SK-N-SH (cell line): ENCODE data around the gene ABLIM1. TPM values are rescaled to one million over a fixed set of nuclear protein-coding genes. Genes with fewer than 3 reads are reported as not detected.

ENCODE experiments used
- CTCF ChIA-PET: fragments of 300-600, 350-600 bp; formaldehyde crosslinking; extraction: SDS; loops from one replicate; lab custom pipeline; 2021; lab: Yijun Ruan, JAX
- POLR2A ChIA-PET: fragments of 350-600 bp; sonication (Branson Sonifier 250); formaldehyde crosslinking; extraction: SDS; loops from one replicate; lab custom pipeline; 2020; ENCODE audit warnings: antibody characterized with exemption, inconsistent platforms; lab: Yijun Ruan, JAX
- DNase-seq: peaks from one replicate; pipeline ENCODE4 v3.0.0; 2012
- H2AFZ ChIP-seq: fragments of 200-600 bp; sonication (generic); 2 replicates; pipeline ENCODE4 v1.8.1; 2016; ENCODE audit warnings: antibody characterized with exemption, mild to moderate bottlenecking, low read depth
- H3F3A ChIP-seq: fragments of 200-600 bp; sonication (generic); replicated peaks from 2 replicates; pipeline ENCODE3; 2016; ENCODE audit warnings: antibody characterized with exemption, mild to moderate bottlenecking; ENCODE audit not compliant: insufficient read depth
- H3K27ac ChIP-seq, 2 experiments: fragments of 200-500 bp in 1 of 2; fragments of 200-600 bp in 1 of 2; sonication (Bioruptor generic) in 1 of 2; sonication (generic), shearing (Covaris generic) in 1 of 2; 2 replicates each; pipeline versions ENCODE4 v1.5.1 to v1.6.1; 2014 to 2016; ENCODE audit warnings: low read depth in 2 of 2, inconsistent platforms in 1 of 2, low read length in 1 of 2, mild to moderate bottlenecking in 1 of 2, mixed read lengths in 1 of 2
- H3K27me3 ChIP-seq: fragments of 200-600 bp; sonication (generic), shearing (Covaris generic); 2 replicates; pipeline ENCODE4 v1.6.1; 2016; ENCODE audit warnings: mixed run types; ENCODE audit not compliant: insufficient read depth
- H3K36me3 ChIP-seq, 2 experiments: fragments of 200-500 bp in 1 of 2; fragments of 200-600 bp in 1 of 2; sonication (Bioruptor generic) in 1 of 2; sonication (generic) in 1 of 2; replicated peaks in 1 of 2; 2 replicates each; pipeline versions ENCODE3 to v1.5.1; 2014 to 2016; ENCODE audit warnings: low read length in 1 of 2, mild to moderate bottlenecking in 1 of 2; ENCODE audit not compliant: insufficient read depth in 2 of 2, control insufficient read depth in 1 of 2
- H3K4me1 ChIP-seq, 2 experiments: fragments of 200-500 bp in 1 of 2; fragments of 200-600 bp in 1 of 2; sonication (Bioruptor generic) in 1 of 2; sonication (generic), shearing (Covaris generic) in 1 of 2; 2 replicates each; pipeline versions ENCODE4 v1.5.1 to v1.6.1; 2014 to 2016; ENCODE audit warnings: low read depth in 1 of 2, low read length in 1 of 2, mixed run types in 1 of 2; ENCODE audit not compliant: insufficient read depth in 2 of 2, control insufficient read depth in 1 of 2
- H3K4me2 ChIP-seq: fragments of 200-600 bp; sonication (generic), shearing (Covaris generic); 2 replicates; pipeline ENCODE4 v1.6.1; 2017; ENCODE audit warnings: mixed run types
- H3K4me3 ChIP-seq, 2 experiments: fragments of 200-500 bp in 1 of 2; fragments of 200-600 bp in 1 of 2; sonication (Bioruptor generic) in 1 of 2; sonication (generic), shearing (Covaris generic) in 1 of 2; 2 replicates each; pipeline versions ENCODE4 v1.5.1 to v1.8.1; 2014 to 2016; ENCODE audit warnings: low read depth in 2 of 2, inconsistent platforms in 1 of 2, low read length in 1 of 2, mild to moderate bottlenecking in 1 of 2, mixed read lengths in 1 of 2, moderate library complexity in 1 of 2
- H3K79me2 ChIP-seq: fragments of 200-600 bp; sonication (generic); 2 replicates; pipeline ENCODE4 v1.8.1; 2017; ENCODE audit warnings: mild to moderate bottlenecking; ENCODE audit not compliant: insufficient read depth
- H3K9ac ChIP-seq: fragments of 200-600 bp; sonication (generic); 2 replicates; pipeline ENCODE4 v1.6.1; 2017; ENCODE audit warnings: mixed run types
- H3K9me2 ChIP-seq: fragments of 200-600 bp; sonication (generic); 2 replicates; pipeline ENCODE4 v1.6.1; 2017; ENCODE audit warnings: mixed run types
- H3K9me3 ChIP-seq: fragments of 200-600 bp; sonication (generic); 2 replicates; pipeline ENCODE4 v1.6.1; 2017; ENCODE audit warnings: mixed run types, mild to moderate bottlenecking, moderate library complexity
- H4K20me1 ChIP-seq: fragments of 200-600 bp; sonication (generic); 2 replicates; pipeline ENCODE4 v1.6.1; 2017; ENCODE audit warnings: mild to moderate bottlenecking, mixed run types; ENCODE audit not compliant: insufficient read depth
- CHD2 ChIP-seq: fragments of 150-350 bp; IDR thresholded peaks from 2 replicates; pipeline ENCODE4 v1.6.1; 2018; ENCODE audit warnings: low read length; ENCODE audit not compliant: partially characterized antibody
- EP300 ChIP-seq, 2 experiments: IDR thresholded peaks; 2 replicates each; pipeline versions ENCODE4 v1.4.0 to v1.6.1; 2012; ENCODE audit warnings: borderline replicate concordance in 1 of 2, low read depth in 1 of 2, low read length in 1 of 2
- EZH2phosphoT487 ChIP-seq: fragments of 200-600 bp; sonication (generic); IDR thresholded peaks from 2 replicates; pipeline ENCODE4 v1.6.1; 2017; ENCODE audit warnings: low read depth, mixed run types, mild to moderate bottlenecking, antibody characterized with exemption, moderate library complexity, borderline replicate concordance
- FOSL2 ChIP-seq: IDR thresholded peaks from 2 replicates; pipeline ENCODE4 v1.4.0; 2012; ENCODE audit warnings: low read depth, mild to moderate bottlenecking, moderate library complexity, borderline replicate concordance
- FOXJ3 ChIP-seq: sonication (generic); formaldehyde crosslinking; IDR thresholded peaks from 2 replicates; pipeline ENCODE4 v1.5.1; 2020; ENCODE audit warnings: mild to moderate bottlenecking, missing genetic modification reagents
- FOXM1 ChIP-seq: IDR thresholded peaks from 2 replicates; pipeline ENCODE4 v1.4.0; 2012; ENCODE audit warnings: low read depth, mild to moderate bottlenecking
- GABPA ChIP-seq: IDR thresholded peaks from 2 replicates; pipeline ENCODE4 v1.4.0; 2012; ENCODE audit warnings: low read depth, mild to moderate bottlenecking
- NRF1 ChIP-seq: IDR thresholded peaks from 2 replicates; pipeline ENCODE4 v1.6.1; 2012; ENCODE audit warnings: low read depth, mild to moderate bottlenecking, low read length
- POLR2AphosphoS5 ChIP-seq: IDR thresholded peaks from 2 replicates; pipeline ENCODE4 v1.6.1; 2012; ENCODE audit warnings: low read depth, low read length
- RAD21 ChIP-seq: IDR thresholded peaks from 2 replicates; pipeline ENCODE4 v1.6.1; 2012; ENCODE audit warnings: mild to moderate bottlenecking, low read length
- RXRA ChIP-seq: IDR thresholded peaks from 2 replicates; pipeline ENCODE4 v1.4.0; 2012; ENCODE audit warnings: low read depth, mild to moderate bottlenecking, borderline replicate concordance
- SMC3 ChIP-seq: IDR thresholded peaks from 2 replicates; pipeline ENCODE4 v1.6.1; 2012; ENCODE audit warnings: low read depth, low read length, improper control_type of control experiment
- YY1 ChIP-seq: IDR thresholded peaks from 2 replicates; pipeline ENCODE4 v1.4.0; 2012; ENCODE audit warnings: low read depth, mild to moderate bottlenecking
- WGBS: methylation state at CpG from one replicate; pipeline ENCODE4 v1.1.6; 2017; ENCODE audit warnings: low lambda C conversion rate; 5-methylcytosine and 5-hydroxymethylcytosine counted together
- polyA plus RNA-seq, 3 experiments: library from polyadenylated mRNA; depleted of rRNA; stranded (reverse); fragments of >200 nt; gene quantifications; 2 replicates each; pipeline ENCODE4 v1.2.3, GENCODE V29; 2012
- TF ChIP-seq, protein P1 (sequence below): IDR thresholded peaks from 2 replicates; pipeline ENCODE4 v1.4.0; 2012; ENCODE audit warnings: low read depth
- TF ChIP-seq, protein P2 (sequence below): fragments of 150-350 bp; IDR thresholded peaks from 2 replicates; pipeline ENCODE4 v1.6.1; 2017; ENCODE audit warnings: antibody characterized with exemption, low read length, low read depth, borderline replicate concordance
- TF ChIP-seq, protein P3 (sequence below): IDR thresholded peaks from 2 replicates; pipeline ENCODE4 v1.6.1; 2012; ENCODE audit warnings: mild to moderate bottlenecking, low read depth, low read length, moderate library complexity
- TF ChIP-seq, protein P4 (sequence below): IDR thresholded peaks from 2 replicates; pipeline ENCODE4 v1.4.0; 2012; ENCODE audit warnings: low read depth, borderline replicate concordance
- TF ChIP-seq, protein P5 (sequence below): IDR thresholded peaks from 2 replicates; pipeline ENCODE4; 2012

ABLIM1 gene
- polyA plus RNA-seq, 1 of the 3 experiments (the other 2 are of a cell fraction), result 16.1 TPM

DNA sequence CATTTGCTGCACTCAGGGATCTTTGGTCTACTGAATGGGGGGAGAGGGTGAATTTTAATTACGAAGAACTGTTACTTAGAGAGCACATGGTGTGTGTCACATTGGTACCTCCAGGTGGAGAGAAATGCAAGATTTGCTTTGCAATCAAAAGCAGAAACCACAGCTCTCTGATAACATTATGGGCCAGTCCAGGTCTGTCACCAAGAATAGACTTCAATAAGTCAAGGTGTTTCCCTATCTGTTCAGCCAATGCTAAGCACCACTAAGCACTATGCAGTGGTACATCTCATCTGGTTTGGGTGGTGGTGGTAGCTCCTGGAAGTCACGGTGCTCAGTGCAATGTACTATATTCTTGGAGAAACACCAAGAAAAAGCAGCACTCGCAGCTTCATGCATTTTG lies 134.2 kb downstream of the ABLIM1 start:
- Histone ChIP-seq H3K36me3 (no peaks in the 10 kb centered on the region), H4K20me1 (no peaks in the 10 kb centered on the region), H3K4me2 (no peak overlapping the region), H3K27ac (no peak overlapping the region), H2AFZ (no peak overlapping the region), H3F3A (peaks cover 3% of the 10 kb centered on the region), H3K9me2 (no peaks in the 10 kb centered on the region), H3K9me3 (no peaks in the 10 kb centered on the region), H3K4me1 (peaks cover 0 to 22% of the 10 kb centered on the region in 2 experiments; a peak in 2 of 4 replicates), H3K27me3 (no peaks in the 10 kb centered on the region), H3K4me3 (no peak overlapping the region), H3K9ac (no peak overlapping the region), H3K79me2 (no peaks in the 10 kb centered on the region)
- TF ChIP-seq, protein P1, sequence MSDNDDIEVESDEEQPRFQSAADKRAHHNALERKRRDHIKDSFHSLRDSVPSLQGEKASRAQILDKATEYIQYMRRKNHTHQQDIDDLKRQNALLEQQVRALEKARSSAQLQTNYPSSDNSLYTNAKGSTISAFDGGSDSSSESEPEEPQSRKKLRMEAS, result no peak
- TF ChIP-seq YY1 (no peak), RXRA (no peak)
- TF ChIP-seq, protein P2, sequence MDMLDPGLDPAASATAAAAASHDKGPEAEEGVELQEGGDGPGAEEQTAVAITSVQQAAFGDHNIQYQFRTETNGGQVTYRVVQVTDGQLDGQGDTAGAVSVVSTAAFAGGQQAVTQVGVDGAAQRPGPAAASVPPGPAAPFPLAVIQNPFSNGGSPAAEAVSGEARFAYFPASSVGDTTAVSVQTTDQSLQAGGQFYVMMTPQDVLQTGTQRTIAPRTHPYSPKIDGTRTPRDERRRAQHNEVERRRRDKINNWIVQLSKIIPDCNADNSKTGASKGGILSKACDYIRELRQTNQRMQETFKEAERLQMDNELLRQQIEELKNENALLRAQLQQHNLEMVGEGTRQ, result 0 out of 2 replicates have a peak, but pooled peaks have one; percentile 3
- ChIA-PET CTCF (interaction anchor here (0.7 to 2.3 kb wide), 6 partner anchors 10 to 723 kb away, joined by 3 to 6 read pairs (median 4); no protein-coding TSS in a partner anchor), POLR2A (no interaction called here)
- DNase-seq, result no peak
- WGBS, result 96% methylated on average over 3 of the region's 3 CpGs

DNA sequence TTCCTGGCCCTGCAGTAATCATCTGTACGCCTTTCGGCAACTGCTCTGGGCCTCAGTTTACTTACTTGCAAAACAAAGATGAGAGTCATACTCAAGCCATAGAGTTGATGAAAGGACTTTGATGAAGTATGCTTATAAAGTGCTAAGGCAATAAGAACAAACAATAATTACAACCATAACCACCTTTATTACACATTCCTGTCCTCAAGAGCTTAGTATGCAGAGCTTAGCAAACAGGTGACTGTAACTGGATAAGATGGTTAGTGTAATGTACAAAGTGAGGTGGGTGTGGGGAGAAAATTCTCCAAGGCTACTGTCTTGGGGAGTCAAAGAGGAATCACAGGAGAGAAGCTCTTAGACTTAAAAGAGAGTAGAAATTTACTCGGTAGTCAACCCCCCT lies 136.8 kb downstream of the ABLIM1 start:
- no peaks in the 10 kb centered on the region for H3K9me3 ChIP-seq
- H3K27me3 ChIP-seq, result no peaks in the 10 kb centered on the region
- no peak overlapping the region for H3K27ac ChIP-seq
- H3K9ac ChIP-seq, result no peak overlapping the region
- H2AFZ ChIP-seq, result no peak overlapping the region
- CTCF ChIA-PET, result interaction anchor here (1.2 to 1.5 kb wide), 2 partner anchors 28 to 50 kb away, joined by 4 to 5 read pairs; no protein-coding TSS in a partner anchor
- POLR2A ChIA-PET, result no interaction called here
- no peaks in the 10 kb centered on the region for H3K9me2 ChIP-seq
- no peak overlapping the region for H3K4me2 ChIP-seq
- WGBS, result 100% methylated on average over 3 of the region's 3 CpGs
- H3K36me3 ChIP-seq, result no peaks in the 10 kb centered on the region
- peaks cover 3% of the 10 kb centered on the region for H3F3A ChIP-seq
- no peaks in the 10 kb centered on the region for H3K79me2 ChIP-seq
- no peak overlapping the region for H3K4me3 ChIP-seq
- peaks cover 0 to 18% of the 10 kb centered on the region in 2 experiments; a peak in 2 of 4 replicates for H3K4me1 ChIP-seq
- no peak for DNase-seq
- no peaks in the 10 kb centered on the region for H4K20me1 ChIP-seq
- TF ChIP-seq, protein P3, sequence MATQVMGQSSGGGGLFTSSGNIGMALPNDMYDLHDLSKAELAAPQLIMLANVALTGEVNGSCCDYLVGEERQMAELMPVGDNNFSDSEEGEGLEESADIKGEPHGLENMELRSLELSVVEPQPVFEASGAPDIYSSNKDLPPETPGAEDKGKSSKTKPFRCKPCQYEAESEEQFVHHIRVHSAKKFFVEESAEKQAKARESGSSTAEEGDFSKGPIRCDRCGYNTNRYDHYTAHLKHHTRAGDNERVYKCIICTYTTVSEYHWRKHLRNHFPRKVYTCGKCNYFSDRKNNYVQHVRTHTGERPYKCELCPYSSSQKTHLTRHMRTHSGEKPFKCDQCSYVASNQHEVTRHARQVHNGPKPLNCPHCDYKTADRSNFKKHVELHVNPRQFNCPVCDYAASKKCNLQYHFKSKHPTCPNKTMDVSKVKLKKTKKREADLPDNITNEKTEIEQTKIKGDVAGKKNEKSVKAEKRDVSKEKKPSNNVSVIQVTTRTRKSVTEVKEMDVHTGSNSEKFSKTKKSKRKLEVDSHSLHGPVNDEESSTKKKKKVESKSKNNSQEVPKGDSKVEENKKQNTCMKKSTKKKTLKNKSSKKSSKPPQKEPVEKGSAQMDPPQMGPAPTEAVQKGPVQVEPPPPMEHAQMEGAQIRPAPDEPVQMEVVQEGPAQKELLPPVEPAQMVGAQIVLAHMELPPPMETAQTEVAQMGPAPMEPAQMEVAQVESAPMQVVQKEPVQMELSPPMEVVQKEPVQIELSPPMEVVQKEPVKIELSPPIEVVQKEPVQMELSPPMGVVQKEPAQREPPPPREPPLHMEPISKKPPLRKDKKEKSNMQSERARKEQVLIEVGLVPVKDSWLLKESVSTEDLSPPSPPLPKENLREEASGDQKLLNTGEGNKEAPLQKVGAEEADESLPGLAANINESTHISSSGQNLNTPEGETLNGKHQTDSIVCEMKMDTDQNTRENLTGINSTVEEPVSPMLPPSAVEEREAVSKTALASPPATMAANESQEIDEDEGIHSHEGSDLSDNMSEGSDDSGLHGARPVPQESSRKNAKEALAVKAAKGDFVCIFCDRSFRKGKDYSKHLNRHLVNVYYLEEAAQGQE, result no peak
- no peak for TF ChIP-seq NRF1
- TF ChIP-seq RXRA, result no peak
- TF ChIP-seq CHD2, result no peak
- no peak for TF ChIP-seq POLR2AphosphoS5
- TF ChIP-seq FOXJ3 (CRISPR knock-in tag), result no peak
- no peak for TF ChIP-seq RAD21
- no peak for TF ChIP-seq EZH2phosphoT487
- TF ChIP-seq, protein P4, sequence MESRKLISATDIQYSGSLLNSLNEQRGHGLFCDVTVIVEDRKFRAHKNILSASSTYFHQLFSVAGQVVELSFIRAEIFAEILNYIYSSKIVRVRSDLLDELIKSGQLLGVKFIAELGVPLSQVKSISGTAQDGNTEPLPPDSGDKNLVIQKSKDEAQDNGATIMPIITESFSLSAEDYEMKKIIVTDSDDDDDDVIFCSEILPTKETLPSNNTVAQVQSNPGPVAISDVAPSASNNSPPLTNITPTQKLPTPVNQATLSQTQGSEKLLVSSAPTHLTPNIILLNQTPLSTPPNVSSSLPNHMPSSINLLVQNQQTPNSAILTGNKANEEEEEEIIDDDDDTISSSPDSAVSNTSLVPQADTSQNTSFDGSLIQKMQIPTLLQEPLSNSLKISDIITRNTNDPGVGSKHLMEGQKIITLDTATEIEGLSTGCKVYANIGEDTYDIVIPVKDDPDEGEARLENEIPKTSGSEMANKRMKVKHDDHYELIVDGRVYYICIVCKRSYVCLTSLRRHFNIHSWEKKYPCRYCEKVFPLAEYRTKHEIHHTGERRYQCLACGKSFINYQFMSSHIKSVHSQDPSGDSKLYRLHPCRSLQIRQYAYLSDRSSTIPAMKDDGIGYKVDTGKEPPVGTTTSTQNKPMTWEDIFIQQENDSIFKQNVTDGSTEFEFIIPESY, result no peak
- no peak for TF ChIP-seq EP300 (IDR thresholded peaks at IDR 0.05; ENCODE audit: borderline replicate concordance in 1 of 2, low read depth in 1 of 2, low read length in 1 of 2)
- TF ChIP-seq, protein P5, sequence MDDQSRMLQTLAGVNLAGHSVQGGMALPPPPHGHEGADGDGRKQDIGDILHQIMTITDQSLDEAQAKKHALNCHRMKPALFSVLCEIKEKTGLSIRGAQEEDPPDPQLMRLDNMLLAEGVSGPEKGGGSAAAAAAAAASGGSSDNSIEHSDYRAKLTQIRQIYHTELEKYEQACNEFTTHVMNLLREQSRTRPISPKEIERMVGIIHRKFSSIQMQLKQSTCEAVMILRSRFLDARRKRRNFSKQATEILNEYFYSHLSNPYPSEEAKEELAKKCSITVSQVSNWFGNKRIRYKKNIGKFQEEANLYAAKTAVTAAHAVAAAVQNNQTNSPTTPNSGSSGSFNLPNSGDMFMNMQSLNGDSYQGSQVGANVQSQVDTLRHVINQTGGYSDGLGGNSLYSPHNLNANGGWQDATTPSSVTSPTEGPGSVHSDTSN, result no peak
- no peak for TF ChIP-seq GABPA
- no peak for TF ChIP-seq SMC3
- no peak for TF ChIP-seq YY1
- TF ChIP-seq, protein P2, result no peak
- TF ChIP-seq FOXM1, result no peak
- TF ChIP-seq FOSL2, result no peak
